DND-41 (cell line): Measurements from ENCODE around the gene MMP7.

Source experiments
- ATAC-seq: fragments of 200-7000 bp; cut with Tn5 transposase; 3 replicates; pipeline ENCODE4 v1.9.1; 2021; ENCODE audit warnings: low read depth; ENCODE audit not compliant: insufficient read depth
- DNase-seq: peaks from one replicate; pipeline ENCODE4 v3.0.0-alpha.2; 2020
- H2AFZ ChIP-seq: 2 replicates; pipeline ENCODE4 v1.6.0; 2012; ENCODE audit warnings: low read depth, low read length
- H3K27ac ChIP-seq: 2 replicates; pipeline ENCODE4 v1.5.1; 2012; ENCODE audit warnings: low read length, inconsistent platforms
- H3K27me3 ChIP-seq: fragments of 200-600 bp; sonication (generic); 2 replicates; pipeline ENCODE4 v1.6.0; 2012; ENCODE audit warnings: low read length, mild to moderate bottlenecking, inconsistent platforms; ENCODE audit not compliant: insufficient read depth, poor library complexity
- H3K36me3 ChIP-seq: 2 replicates; pipeline ENCODE4 v1.5.1; 2012; ENCODE audit warnings: low read length, inconsistent platforms; ENCODE audit not compliant: insufficient read depth
- H3K4me1 ChIP-seq: 2 replicates; pipeline ENCODE4 v1.5.1; 2012; ENCODE audit warnings: mild to moderate bottlenecking, low read length; ENCODE audit not compliant: insufficient read depth
- H3K4me2 ChIP-seq: 2 replicates; pipeline ENCODE4 v1.6.0; 2012; ENCODE audit warnings: mild to moderate bottlenecking, moderate library complexity, low read length, inconsistent platforms; ENCODE audit not compliant: insufficient read depth
- H3K4me3 ChIP-seq, 2 experiments: fragments of 200-600 bp in 1 of 2; shearing (Covaris generic) in 1 of 2; 2 replicates each; pipeline ENCODE4 v1.5.1; 2012 to 2016; ENCODE audit warnings: inconsistent platforms in 2 of 2, low read length in 2 of 2, mild to moderate bottlenecking in 2 of 2, low read depth in 1 of 2, moderate library complexity in 1 of 2
- H3K79me2 ChIP-seq: 2 replicates; pipeline ENCODE4 v1.6.0; 2012; ENCODE audit warnings: low read length, inconsistent platforms; ENCODE audit not compliant: insufficient read depth
- H3K9ac ChIP-seq: 2 replicates; pipeline ENCODE4 v1.6.0; 2012; ENCODE audit warnings: low read depth, mild to moderate bottlenecking, inconsistent platforms, low read length, moderate library complexity
- H3K9me3 ChIP-seq: 2 replicates; pipeline ENCODE4 v1.5.1; 2012; ENCODE audit warnings: low read length, moderate library complexity, mild to moderate bottlenecking, inconsistent platforms; ENCODE audit not compliant: insufficient read depth, severe bottlenecking
- H4K20me1 ChIP-seq: 2 replicates; pipeline ENCODE4 v1.6.0; 2012; ENCODE audit warnings: low read length; ENCODE audit not compliant: insufficient read depth
- EZH2 ChIP-seq: IDR thresholded peaks from 3 replicates; pipeline ENCODE4 v1.6.1; 2012; ENCODE audit warnings: borderline replicate concordance, low read depth, mild to moderate bottlenecking, moderate library complexity, low read length, inconsistent platforms; ENCODE audit not compliant: severe bottlenecking
- TF ChIP-seq, protein P1 (sequence below): IDR thresholded peaks from 2 replicates; pipeline ENCODE4 v1.5.1; 2012; ENCODE audit warnings: borderline replicate concordance, low read length, moderate library complexity, mild to moderate bottlenecking; ENCODE audit not compliant: poor library complexity, severe bottlenecking; ENCODE audit errors: extremely low read depth

The MMP7 gene

DNA sequence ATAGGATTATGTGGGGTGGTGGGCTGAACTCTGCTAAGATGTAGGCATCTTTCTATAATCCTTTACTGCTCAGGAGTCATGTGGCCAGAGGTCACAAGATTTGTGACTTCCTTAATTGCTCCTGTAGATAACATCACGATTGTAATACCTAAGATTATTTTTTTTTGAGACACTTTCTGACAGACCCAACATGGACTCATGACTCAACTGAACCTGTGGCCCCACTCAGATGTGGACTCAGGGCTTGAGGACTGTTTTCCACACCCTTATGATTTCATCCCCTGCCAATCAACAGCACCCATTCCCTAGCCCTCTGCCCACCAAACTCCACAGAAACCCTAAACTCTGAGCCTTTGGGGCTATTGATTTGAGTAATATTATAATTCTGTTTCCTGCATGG, 35.6 kb upstream of the MMP7 start:
- no peak overlapping the region for H3K9ac ChIP-seq
- H4K20me1 ChIP-seq = no peaks in the 10 kb centered on the region
- no peak for TF ChIP-seq EZH2
- TF ChIP-seq, protein P1, sequence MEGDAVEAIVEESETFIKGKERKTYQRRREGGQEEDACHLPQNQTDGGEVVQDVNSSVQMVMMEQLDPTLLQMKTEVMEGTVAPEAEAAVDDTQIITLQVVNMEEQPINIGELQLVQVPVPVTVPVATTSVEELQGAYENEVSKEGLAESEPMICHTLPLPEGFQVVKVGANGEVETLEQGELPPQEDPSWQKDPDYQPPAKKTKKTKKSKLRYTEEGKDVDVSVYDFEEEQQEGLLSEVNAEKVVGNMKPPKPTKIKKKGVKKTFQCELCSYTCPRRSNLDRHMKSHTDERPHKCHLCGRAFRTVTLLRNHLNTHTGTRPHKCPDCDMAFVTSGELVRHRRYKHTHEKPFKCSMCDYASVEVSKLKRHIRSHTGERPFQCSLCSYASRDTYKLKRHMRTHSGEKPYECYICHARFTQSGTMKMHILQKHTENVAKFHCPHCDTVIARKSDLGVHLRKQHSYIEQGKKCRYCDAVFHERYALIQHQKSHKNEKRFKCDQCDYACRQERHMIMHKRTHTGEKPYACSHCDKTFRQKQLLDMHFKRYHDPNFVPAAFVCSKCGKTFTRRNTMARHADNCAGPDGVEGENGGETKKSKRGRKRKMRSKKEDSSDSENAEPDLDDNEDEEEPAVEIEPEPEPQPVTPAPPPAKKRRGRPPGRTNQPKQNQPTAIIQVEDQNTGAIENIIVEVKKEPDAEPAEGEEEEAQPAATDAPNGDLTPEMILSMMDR = no peak
- no peaks in the 10 kb centered on the region for H3K27me3 ChIP-seq
- no peak overlapping the region for H3K4me2 ChIP-seq
- no peak overlapping the region for H2AFZ ChIP-seq
- no peak overlapping the region for H3K4me3 ChIP-seq
- no peak overlapping the region for H3K27ac ChIP-seq
- no peaks in the 10 kb centered on the region for H3K79me2 ChIP-seq
- no peak for DNase-seq
- H3K9me3 ChIP-seq = peaks cover 10% of the 10 kb centered on the region
- H3K4me1 ChIP-seq = peaks cover 12% of the 10 kb centered on the region
- no peaks in the 10 kb centered on the region for H3K36me3 ChIP-seq
- ATAC-seq = no peak

DNA sequence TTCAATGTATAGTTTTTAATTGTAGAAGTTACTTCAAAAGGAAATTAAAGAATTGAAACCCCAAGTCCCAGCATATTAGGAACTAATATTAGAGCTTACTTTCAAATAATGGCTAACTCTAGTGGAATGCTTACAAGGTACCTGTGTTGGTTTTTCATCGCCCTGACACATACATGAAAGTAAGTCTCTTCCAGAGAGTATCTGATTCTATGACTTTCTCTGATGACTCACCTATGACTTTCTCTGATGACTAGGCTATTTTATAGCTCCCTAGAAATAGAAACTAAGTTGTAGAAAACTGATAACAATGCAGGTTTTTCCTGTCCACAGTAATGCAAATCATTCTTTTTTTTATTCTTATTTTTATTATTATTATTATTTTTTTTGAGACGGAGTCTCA, 33.6 kb upstream of the MMP7 start:
- no peak overlapping the region for H3K4me2 ChIP-seq

GRCh38 chr11:102561636-102562035, 31.1 kb upstream of the MMP7 start:
- H3K79me2 ChIP-seq = no peaks in the 10 kb centered on the region

More for the DNA sequence above, 33.6 kb upstream of the MMP7 start:
- Histone ChIP-seq H4K20me1 (no peaks in the 10 kb centered on the region), H3K9me3 (peaks cover 10% of the 10 kb centered on the region), H3K27me3 (no peaks in the 10 kb centered on the region), H3K79me2 (no peaks in the 10 kb centered on the region), H3K4me1 (peaks cover 32% of the 10 kb centered on the region), H3K27ac (no peak overlapping the region), H3K9ac (no peak overlapping the region), H2AFZ (no peak overlapping the region), H3K36me3 (no peaks in the 10 kb centered on the region), H3K4me3 (no peak overlapping the region)
- DNase-seq = no peak
- TF ChIP-seq EZH2 = no peak
- TF ChIP-seq, protein P1 = no peak
- no peak for ATAC-seq

More at GRCh38 chr11:102561636-102562035, 31.1 kb upstream of the MMP7 start:
- DNase-seq = no peak
- Histone ChIP-seq H3K27me3 (no peaks in the 10 kb centered on the region), H3K4me3 (no peak overlapping the region), H3K4me2 (peak overlapping the region; percentile 61; the same call in 1 of the 2 replicates), H2AFZ (no peak overlapping the region; the same call in 1 of the 2 replicates), H3K9ac (no peak overlapping the region), H4K20me1 (no peaks in the 10 kb centered on the region), H3K9me3 (peaks cover 9% of the 10 kb centered on the region), H3K36me3 (no peaks in the 10 kb centered on the region), H3K4me1 (peaks cover 33% of the 10 kb centered on the region), H3K27ac (peak overlapping the region; percentile 59)
- ATAC-seq = no peak; the same call in 2 of the 3 replicates
- no peak for TF ChIP-seq EZH2
- TF ChIP-seq, protein P1 = no peak
